Measurements from ENCODE around the gene PADI2. TPM values are rescaled to one million over a fixed set of nuclear protein-coding genes. Genes with fewer than 3 reads are reported as not detected.

The PADI2 gene
- total RNA-seq, 2 experiments from 2014 or later: not detected

GRCh38 chr1:17120481-17120877, 1.2 kb upstream of the PADI2 start:
- CTCF ChIA-PET: interaction anchor here (10.4 kb wide), 1 partner anchor 115 kb away, joined by 163 read pairs; no protein-coding TSS in a partner anchor
- Mint-ChIP-seq H3K4me3 (no peak overlapping the region), H3K4me1 (ENCODE audit: low read depth) (peaks cover 11% of the 10 kb centered on the region), H3K27ac (no peak overlapping the region), H3K9me3 (no peaks in the 10 kb centered on the region), H3K27me3 (peaks cover 43% of the 10 kb centered on the region), H3K36me3 (ENCODE audit: low read depth) (no peaks in the 10 kb centered on the region)
- ATAC-seq (no peak), DNase-seq (no peak)
- intact Hi-C loops (cut with micrococcal nuclease): no loop called here
- POLR2A ChIA-PET: no interaction called here
- TF ChIP-seq CTCF (IDR thresholded peaks at IDR 0.05): no peak

- ChIA-PET POLR2A (no interaction called here), CTCF (interaction anchor here (1.0 kb wide), 1 partner anchor 117 kb away, joined by 3 read pairs; no protein-coding TSS in a partner anchor)
- Mint-ChIP-seq H3K4me3 (no peak overlapping the region), H3K9me3 (no peaks in the 10 kb centered on the region), H3K4me1 (ENCODE audit: low read depth) (peaks cover 11% of the 10 kb centered on the region), H3K27me3 (peaks cover 43% of the 10 kb centered on the region), H3K36me3 (ENCODE audit: low read depth) (no peaks in the 10 kb centered on the region), H3K27ac (no peak overlapping the region)
- DNase-seq (no peak), ATAC-seq (no peak)
- intact Hi-C loops (cut with micrococcal nuclease): no loop called here
- TF ChIP-seq CTCF (IDR thresholded peaks at IDR 0.05): no peak
These were observed 676 bp upstream of the PADI2 start for GRCh38 chr1:17119773-17120480.

DNA sequence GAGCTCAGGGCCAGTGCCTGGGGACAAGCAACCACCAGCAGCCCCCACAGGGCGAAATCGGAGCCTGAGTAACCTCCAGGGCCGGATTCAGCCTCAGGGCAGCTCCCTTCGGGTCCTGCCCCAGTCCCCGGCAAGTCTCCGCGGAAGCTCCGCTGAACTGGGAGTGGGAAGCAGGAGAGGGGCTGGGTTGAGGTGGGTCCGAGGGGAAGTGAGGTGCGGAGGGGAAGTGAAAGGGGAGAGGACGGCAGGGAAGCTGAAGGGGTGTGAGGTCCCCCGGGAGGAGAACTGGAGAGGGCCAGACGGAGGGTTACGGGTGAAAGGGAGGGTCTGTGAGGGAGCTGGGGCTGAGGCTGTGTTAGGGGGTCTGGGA, 560 bp downstream of the PADI2 start:
- no peak for ATAC-seq
- Mint-ChIP-seq H3K27me3 (peaks cover 42% of the 10 kb centered on the region), H3K4me1 (ENCODE audit: low read depth) (peaks cover 11% of the 10 kb centered on the region), H3K9me3 (no peaks in the 10 kb centered on the region), H3K27ac (no peak overlapping the region), H3K36me3 (ENCODE audit: low read depth) (no peaks in the 10 kb centered on the region), H3K4me3 (peak overlapping the region; percentile 8)
- TF ChIP-seq CTCF (IDR thresholded peaks at IDR 0.05): no peak
- no peak for DNase-seq
- intact Hi-C loops (cut with micrococcal nuclease): no loop called here
- ChIA-PET POLR2A (interaction anchor here (1.0 kb wide), 1 partner anchor 10 kb away, joined by 3 read pairs; no protein-coding TSS in a partner anchor), CTCF (interaction anchor here (1.3 kb wide), 1 partner anchor 58 kb away, joined by 3 read pairs; no protein-coding TSS in a partner anchor)

- ATAC-seq (no peak), DNase-seq (no peak)
- POLR2A ChIA-PET: interaction anchor here (1.0 kb wide), 1 partner anchor 10 kb away, joined by 3 read pairs; no protein-coding TSS in a partner anchor
- intact Hi-C loops (cut with micrococcal nuclease): no loop called here
- no peak for TF ChIP-seq CTCF (IDR thresholded peaks at IDR 0.05)
- CTCF ChIA-PET: interaction anchor here (1.3 kb wide), 1 partner anchor 58 kb away, joined by 3 read pairs; no protein-coding TSS in a partner anchor
- H3K4me3 Mint-ChIP-seq: no peak overlapping the region
- no peak overlapping the region for H3K27ac Mint-ChIP-seq
- peaks cover 11% of the 10 kb centered on the region for H3K4me1 Mint-ChIP-seq (ENCODE audit: low read depth)
- peaks cover 42% of the 10 kb centered on the region for H3K27me3 Mint-ChIP-seq
- H3K9me3 Mint-ChIP-seq: no peaks in the 10 kb centered on the region
- H3K36me3 Mint-ChIP-seq (ENCODE audit: low read depth): no peaks in the 10 kb centered on the region
These were observed 983 bp downstream of the PADI2 start for GRCh38 chr1:17118268-17118667.
